Upper lobe of left lung (tissue), 6 donors: Measurements from ENCODE around the gene INCENP. TPM values are rescaled to one million over a fixed set of nuclear protein-coding genes. Genes with fewer than 3 reads are reported as not detected.

ENCODE experiments used
- ATAC-seq, 2 donors: fragments of 200-7000 bp; cut with Tn5 transposase; one replicate each; pipeline ENCODE4 v1.9.1; 2022; ENCODE audit warnings: mild to moderate bottlenecking in 2 of 2, moderate library complexity in 2 of 2; ENCODE audit not compliant: low FRiP score in 2 of 2
- DNase-seq, 2 donors: peaks; one replicate each; pipeline ENCODE4 v3.0.0-alpha.2; 2019 to 2020
- H3K27ac ChIP-seq, 4 donors: fragments of 200-600 bp; sonication (generic); one replicate each; pipeline ENCODE4 v1.5.1; 2016 to 2019
- H3K27me3 ChIP-seq, 4 donors: fragments of 200-600 bp; sonication (generic); one replicate each; pipeline ENCODE4 v1.5.1; 2017 to 2019
- H3K36me3 ChIP-seq, 4 donors: fragments of 200-600 bp; sonication (generic); one replicate each; pipeline ENCODE4 v1.5.1; 2016 to 2019
- H3K4me1 ChIP-seq, 4 donors: fragments of 200-600 bp; sonication (generic); one replicate each; pipeline ENCODE4 v1.5.1; 2018 to 2019
- H3K4me3 ChIP-seq, 4 donors: fragments of 200-600 bp; sonication (generic); one replicate each; pipeline ENCODE4 v1.5.1; 2017 to 2019; ENCODE audit warnings: mild to moderate bottlenecking in 2 of 4, moderate library complexity in 1 of 4
- H3K9me3 ChIP-seq, 4 donors: fragments of 200-600 bp; sonication (generic); one replicate each; pipeline ENCODE4 v1.5.1; 2018 to 2019
- CTCF ChIP-seq, 6 experiments: fragments of 450-650 bp in 4 of 6; fragments of 200-600 bp in 2 of 6; sonication (generic) in 2 of 6; IDR thresholded peaks; one replicate each; pipeline ENCODE4 v1.5.1; 2016 to 2019; ENCODE audit warnings: antibody characterized with exemption in 6 of 6
- EP300 ChIP-seq, 4 donors: sonication (generic); formaldehyde crosslinking; IDR thresholded peaks; one replicate each; pipeline ENCODE4 v1.5.1; 2017; ENCODE audit warnings: antibody characterized with exemption in 4 of 4, control low read depth in 2 of 4
- POLR2A ChIP-seq, 4 donors: fragments of 450-650 bp; IDR thresholded peaks; one replicate each; pipeline ENCODE4 v1.5.1; 2016 to 2017; ENCODE audit warnings: antibody characterized with exemption in 4 of 4, mild to moderate bottlenecking in 2 of 4
- POLR2AphosphoS5 ChIP-seq, 2 donors: sonication (generic); formaldehyde crosslinking; IDR thresholded peaks; one replicate each; pipeline ENCODE4 v1.5.1; 2017; ENCODE audit warnings: antibody characterized with exemption in 2 of 2
- WGBS, 2 donors: methylation state at CpG; one replicate each; pipeline ENCODE4 v1.1.5; 2017 to 2018; 5-methylcytosine and 5-hydroxymethylcytosine counted together
- total RNA-seq, 6 donors: library from RNA; depleted of rRNA in 4 of 6; stranded (reverse); fragments of >200 nt in 4 of 6; gene quantifications; one replicate each; pipeline versions ENCODE4 v1.1.0 to v1.2.1, GENCODE V29; 2016 to 2021
- donor health status: DM: no; HTN: no; CAD: no; lungs with moderate emphysema.
- donor health status: DM: no; HTN: yes; CAD: no; lungs with severe emphysema.

Gene INCENP
- total RNA-seq, 6 donors from 2014 or later, result 11.9 to 44.0 (median 19.7) TPM

GRCh38 chr11:62137276-62137861 lies 13.6 kb downstream of the INCENP start:
- Histone ChIP-seq H3K27ac (no peak overlapping the region), H3K27me3 (no peaks in the 10 kb centered on the region), H3K4me1 (no peaks in the 10 kb centered on the region), H3K36me3 (peaks cover 0 to 56% (median 39%) of the 10 kb centered on the region in 4 donors), H3K4me3 (no peak overlapping the region), H3K9me3 (no peaks in the 10 kb centered on the region)
- ATAC-seq, result no peak
- TF ChIP-seq EP300 (IDR thresholded peaks at IDR 0.05) (no peak), POLR2AphosphoS5 (IDR thresholded peaks at IDR 0.05) (no peak), POLR2A (IDR thresholded peaks at IDR 0.05) (no peak), CTCF (IDR thresholded peaks at IDR 0.05) (no peak)
- no peak for DNase-seq
- WGBS, 2 donors, result 93 to 97% methylated on average over 2 to 7 of the region's 7 CpGs

- no peaks in the 10 kb centered on the region for H3K9me3 ChIP-seq
- no peaks in the 10 kb centered on the region for H3K4me1 ChIP-seq
- no peak for DNase-seq
- TF ChIP-seq POLR2AphosphoS5 (IDR thresholded peaks at IDR 0.05), result no peak
- no peak for TF ChIP-seq CTCF (IDR thresholded peaks at IDR 0.05)
- no peak for TF ChIP-seq EP300 (IDR thresholded peaks at IDR 0.05)
- no peak for TF ChIP-seq POLR2A (IDR thresholded peaks at IDR 0.05)
- H3K36me3 ChIP-seq, result peaks cover 0 to 59% (median 38%) of the 10 kb centered on the region in 4 donors
- no peak overlapping the region for H3K4me3 ChIP-seq
- no peak overlapping the region for H3K27ac ChIP-seq
- H3K27me3 ChIP-seq, result no peaks in the 10 kb centered on the region
- WGBS, 2 donors, result 94 to 99% methylated on average over 5 to 12 of the region's 14 CpGs
- no peak for ATAC-seq
Measured at GRCh38 chr11:62137881-62138629, 14.2 kb downstream of the INCENP start.

- WGBS, 2 donors, result 92 to 97% methylated on average over 7 to 17 of the region's 17 CpGs
- Histone ChIP-seq H3K9me3 (no peaks in the 10 kb centered on the region), H3K27me3 (no peaks in the 10 kb centered on the region), H3K36me3 (peaks cover 0 to 62% (median 38%) of the 10 kb centered on the region in 4 donors), H3K4me3 (no peak overlapping the region), H3K27ac (no peak overlapping the region), H3K4me1 (no peaks in the 10 kb centered on the region)
- no peak for TF ChIP-seq POLR2AphosphoS5 (IDR thresholded peaks at IDR 0.05)
- TF ChIP-seq CTCF (IDR thresholded peaks at IDR 0.05), result no peak
- TF ChIP-seq EP300 (IDR thresholded peaks at IDR 0.05), result no peak
- TF ChIP-seq POLR2A (IDR thresholded peaks at IDR 0.05), result no peak
- ATAC-seq (no peak), DNase-seq (no peak)
Measured at GRCh38 chr11:62138630-62139425, 15.0 kb downstream of the INCENP start.

GRCh38 chr11:62139526-62140303 lies 15.9 kb downstream of the INCENP start:
- WGBS, 2 donors, result 94 to 96% methylated on average over 19 to 20 of the region's 24 CpGs
- no peak for ATAC-seq
- Histone ChIP-seq H3K4me3 (no peak overlapping the region), H3K4me1 (no peaks in the 10 kb centered on the region), H3K36me3 (peaks cover 3 to 67% (median 40%) of the 10 kb centered on the region in 4 donors), H3K9me3 (no peaks in the 10 kb centered on the region), H3K27ac (no peak overlapping the region), H3K27me3 (no peaks in the 10 kb centered on the region)
- no peak for DNase-seq
- TF ChIP-seq POLR2A (IDR thresholded peaks at IDR 0.05), result no peak
